ENCODE results near the gene DAZAP2.
"Not testable (repeated sequence)": the region's sequence is repeated elsewhere in the genome, so short reads cannot be mapped to it uniquely, and the experiment has no call there.

DAZAP2 gene

GRCh38 chr12:51275088-51275487, 36.5 kb downstream of the DAZAP2 start:
- no peak for TF ChIP-seq CTCF (IDR thresholded peaks at IDR 0.05; ENCODE audit: low read depth, low read length, missing control alignments)
- DNase-seq (ENCODE audit: extremely low read depth, low read depth) = no peak
- no peak overlapping the region for H3K4me3 ChIP-seq (replicated peaks; ENCODE audit: low read depth, low read length)

- no peak overlapping the region for H3K4me3 ChIP-seq (replicated peaks; ENCODE audit: low read depth, low read length)
- DNase-seq (ENCODE audit: extremely low read depth, low read depth) = no peak
- TF ChIP-seq CTCF (IDR thresholded peaks at IDR 0.05; ENCODE audit: low read depth, low read length, missing control alignments) = no peak
Measured at GRCh38 chr12:51281202-51281924, 42.7 kb downstream of the DAZAP2 start.

- no peak for DNase-seq (ENCODE audit: extremely low read depth, low read depth)
- no peak overlapping the region for H3K4me3 ChIP-seq (replicated peaks; ENCODE audit: low read depth, low read length)
- no peak for TF ChIP-seq CTCF (IDR thresholded peaks at IDR 0.05; ENCODE audit: low read depth, low read length, missing control alignments)
Measured at GRCh38 chr12:51285843-51286242, 47.2 kb downstream of the DAZAP2 start.

GRCh38 chr12:51291603-51292513, 53.2 kb downstream of the DAZAP2 start:
- not testable (repeated sequence) for H3K4me3 ChIP-seq (replicated peaks; ENCODE audit: low read depth, low read length); DNase-seq (ENCODE audit: extremely low read depth, low read depth)

Data from HFF-Myc (cell line).